ENCODE results near the gene SLCO4A1.

- TF ChIP-seq CTCF (IDR thresholded peaks at IDR 0.05) (no peak), POLR2AphosphoS5 (IDR thresholded peaks at IDR 0.05; ENCODE audit: insufficient read depth in 1 of 2, low read depth in 1 of 2) (no peak), POLR2A (IDR thresholded peaks at IDR 0.05) (no peak)
Measured at GRCh38 chr20:62694868-62695267, 52.6 kb downstream of the SLCO4A1 start.

All from vagina (tissue), 2 donors.